Stimulated activated CD8-positive, alpha-beta memory T cell treated with anti-CD3 and anti-CD28 coated beads, Interleukin-4, amount 100 ng/mL, for 48 hours (primary cell): ENCODE data around the gene KDM4B.
"Not testable (repeated sequence)": the region's sequence is repeated elsewhere in the genome, so short reads cannot be mapped to it uniquely, and the experiment has no call there.

Experiments used
- DNase-seq: peaks from one replicate; pipeline ENCODE4 v3.0.0-alpha.2; 2020

KDM4B gene

DNA sequence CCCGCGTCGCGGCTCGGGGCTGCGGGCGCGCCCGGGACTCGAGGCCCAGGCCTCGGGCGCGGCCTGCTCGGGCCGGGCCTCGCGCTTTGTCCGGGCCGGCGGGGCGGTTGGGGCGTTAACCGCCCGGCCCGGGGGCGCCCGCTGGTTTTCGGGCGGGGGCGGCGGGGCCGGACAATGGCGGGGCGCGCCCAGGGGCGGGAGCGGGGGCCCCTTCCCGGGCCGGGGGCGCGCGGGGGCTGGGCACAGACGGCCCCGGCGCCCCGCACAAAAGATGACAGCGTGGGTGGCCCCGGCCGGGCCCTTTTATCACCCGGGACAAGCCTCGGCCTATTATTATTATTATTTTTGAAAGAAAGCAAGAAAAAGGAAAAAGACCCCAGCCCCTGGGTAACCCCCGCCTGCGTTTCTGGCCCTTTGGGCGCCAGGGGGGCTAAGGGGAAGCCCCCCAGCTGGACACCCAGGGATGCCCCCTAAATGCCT is 419 bp downstream of the KDM4B start:
- no peak for DNase-seq

DNA sequence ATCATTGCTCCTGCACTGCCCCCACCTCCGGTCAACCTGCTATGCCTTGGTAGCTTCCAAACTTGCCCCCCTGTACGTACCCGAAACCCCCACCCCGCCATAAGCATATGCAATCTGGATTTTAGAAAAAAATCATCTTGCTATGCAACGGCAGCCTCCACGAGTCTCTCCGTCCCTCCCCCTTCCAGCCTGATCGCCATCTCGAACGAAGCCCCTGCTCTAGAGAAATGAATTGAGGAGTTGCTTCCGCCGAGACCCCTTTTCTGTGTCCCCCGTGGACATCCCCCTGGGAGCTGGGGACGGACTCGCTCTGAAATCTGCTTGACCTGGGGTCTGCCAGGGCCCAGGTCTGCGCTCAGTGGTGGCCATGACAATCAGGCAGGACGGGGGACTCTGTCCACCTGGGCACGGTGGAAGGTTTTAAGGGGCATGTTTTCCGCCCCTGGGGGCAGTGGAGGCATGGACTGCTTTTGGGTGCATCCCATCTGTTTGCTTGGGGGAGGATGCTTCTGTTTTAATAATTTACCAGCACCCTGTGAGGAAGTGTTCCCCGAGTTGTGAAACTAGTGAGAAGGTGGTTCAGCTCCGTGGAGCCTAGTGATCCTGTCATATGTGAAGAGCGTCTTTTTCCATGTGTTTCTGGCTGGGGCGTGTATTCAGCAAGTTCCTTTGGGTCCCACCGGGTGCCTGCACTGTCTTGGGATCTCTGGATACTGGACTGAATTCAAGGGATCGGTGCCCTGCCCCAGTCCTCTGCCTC is 1.0 kb downstream of the KDM4B start:
- no peak for DNase-seq

DNA sequence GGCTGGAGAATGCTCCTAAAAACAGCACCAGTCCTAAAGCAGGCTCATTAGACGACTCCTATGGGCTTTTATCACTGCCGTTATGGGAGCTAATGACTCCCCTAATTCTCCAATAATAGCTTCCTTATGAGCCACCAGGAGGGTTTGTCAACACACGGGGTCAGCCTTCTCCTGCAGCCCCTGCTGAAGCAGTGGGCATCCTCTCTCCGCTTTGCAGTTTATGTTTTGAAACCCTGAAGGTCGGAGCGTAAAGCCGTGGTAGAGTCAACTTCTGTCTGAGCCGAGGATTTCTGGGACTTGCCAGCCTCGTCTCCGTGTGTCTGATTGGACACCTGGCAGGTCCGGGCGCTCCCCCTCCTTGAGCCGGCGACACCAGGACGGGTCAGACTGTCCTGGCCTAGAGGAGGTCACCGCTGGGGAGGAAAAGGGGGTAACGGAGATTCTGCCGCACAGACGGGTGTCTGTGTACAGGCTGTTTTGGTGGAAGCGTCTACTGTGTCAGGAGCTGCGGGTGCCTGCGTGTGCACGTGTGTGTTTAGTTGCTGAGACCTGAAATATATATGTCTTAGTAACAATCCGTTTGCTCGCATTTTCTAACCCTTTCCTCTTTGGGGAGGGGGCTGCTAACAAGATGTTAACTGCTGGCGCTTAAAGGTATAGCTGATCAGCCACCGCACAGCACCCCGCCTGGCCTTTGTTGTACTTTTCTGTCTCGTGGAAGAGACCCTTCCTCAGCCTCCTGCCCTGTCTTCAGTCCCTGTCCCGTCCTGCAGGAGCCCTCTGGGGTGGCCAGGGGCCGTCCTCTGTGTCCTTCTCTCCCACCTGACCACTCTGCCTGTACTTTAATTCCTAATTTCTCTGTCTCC is 1.9 kb downstream of the KDM4B start:
- DNase-seq = no peak

DNA sequence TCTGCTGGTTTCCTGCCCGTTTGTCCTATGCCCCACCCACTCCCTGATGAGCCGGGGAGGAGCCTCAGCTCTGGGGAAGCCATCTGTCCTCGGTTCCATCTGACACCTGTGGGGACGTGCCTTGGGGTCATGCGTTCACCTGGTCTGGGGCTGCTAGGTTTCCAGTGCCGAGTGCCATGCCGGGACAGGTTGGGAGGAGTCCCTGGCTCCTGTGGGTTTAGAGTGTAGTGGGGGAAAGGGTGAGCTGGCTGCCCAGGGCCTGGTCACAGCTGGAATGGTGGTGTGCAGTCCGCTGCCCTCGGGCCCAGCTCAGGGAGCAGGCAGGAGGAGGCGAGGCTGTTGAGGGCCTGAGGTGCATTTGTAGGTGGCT is 2.5 kb downstream of the KDM4B start:
- DNase-seq = peak; percentile 42

DNA sequence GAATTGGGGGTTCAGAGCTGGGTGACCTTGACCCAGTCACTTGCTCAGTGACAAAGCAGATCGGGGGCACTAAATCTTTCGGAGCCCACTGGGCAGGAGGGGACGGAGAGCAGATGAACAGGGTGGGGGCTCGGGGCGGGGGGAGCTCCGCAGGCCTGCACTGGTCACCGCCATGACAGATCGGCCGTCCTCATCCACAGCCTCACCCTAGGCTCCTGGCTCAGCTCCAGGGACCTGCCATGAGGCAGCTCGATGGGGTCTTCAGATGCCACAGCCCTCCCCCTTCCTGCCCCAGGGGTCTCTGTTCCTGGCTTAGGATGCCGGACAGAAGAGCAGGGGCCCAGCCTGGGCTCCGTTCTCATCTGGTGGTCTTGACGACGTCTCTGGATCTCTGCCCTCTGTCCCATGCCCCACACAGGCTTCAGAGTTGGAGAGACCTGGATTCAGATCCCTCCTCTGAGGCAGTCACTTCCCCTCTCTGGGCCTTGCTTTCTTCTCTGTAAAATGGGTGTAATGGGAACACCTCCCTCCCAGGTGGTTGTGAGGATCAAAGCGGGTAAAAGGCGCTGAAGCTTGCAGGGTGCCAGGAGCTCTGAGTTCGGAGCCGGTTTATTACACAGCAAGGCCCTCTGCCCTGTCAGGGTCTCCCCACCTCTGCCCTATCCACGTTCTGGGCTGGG is 3.0 kb downstream of the KDM4B start:
- DNase-seq = no peak

DNA sequence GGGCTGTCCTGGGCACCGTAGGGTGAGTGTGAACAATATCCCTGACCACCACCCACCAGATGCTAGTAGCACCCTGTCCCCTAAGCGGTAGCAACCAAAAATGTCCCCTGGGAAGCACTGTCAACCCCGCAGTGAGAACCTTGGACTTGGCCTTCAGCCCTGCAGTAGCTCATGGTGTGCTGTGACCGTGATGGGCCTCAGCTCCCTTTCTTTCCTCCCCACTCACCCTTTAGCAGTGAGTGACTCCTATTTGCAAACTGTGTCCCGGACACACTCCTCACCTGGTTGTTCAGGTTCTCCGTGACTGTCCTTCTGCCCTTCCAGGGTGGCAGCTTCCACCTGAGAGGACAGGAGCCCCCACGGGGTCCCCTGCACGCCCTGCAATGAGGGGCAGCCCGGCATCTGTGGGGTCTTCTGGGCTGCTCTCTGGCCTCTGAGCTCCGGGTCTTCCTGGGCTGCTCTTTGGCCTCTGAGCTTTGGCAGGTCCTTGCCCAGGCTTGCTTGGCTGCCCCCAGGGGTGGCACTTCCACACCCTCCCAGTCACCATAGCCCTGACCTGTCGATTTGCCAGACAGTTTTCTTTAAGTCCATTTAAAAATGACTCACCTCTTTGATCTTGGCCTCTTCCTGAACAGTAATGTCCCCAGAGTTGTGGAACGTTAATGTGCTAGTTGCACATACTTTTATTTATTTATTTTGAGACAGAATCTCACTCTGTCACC is 3.8 kb downstream of the KDM4B start:
- DNase-seq = no peak

DNA sequence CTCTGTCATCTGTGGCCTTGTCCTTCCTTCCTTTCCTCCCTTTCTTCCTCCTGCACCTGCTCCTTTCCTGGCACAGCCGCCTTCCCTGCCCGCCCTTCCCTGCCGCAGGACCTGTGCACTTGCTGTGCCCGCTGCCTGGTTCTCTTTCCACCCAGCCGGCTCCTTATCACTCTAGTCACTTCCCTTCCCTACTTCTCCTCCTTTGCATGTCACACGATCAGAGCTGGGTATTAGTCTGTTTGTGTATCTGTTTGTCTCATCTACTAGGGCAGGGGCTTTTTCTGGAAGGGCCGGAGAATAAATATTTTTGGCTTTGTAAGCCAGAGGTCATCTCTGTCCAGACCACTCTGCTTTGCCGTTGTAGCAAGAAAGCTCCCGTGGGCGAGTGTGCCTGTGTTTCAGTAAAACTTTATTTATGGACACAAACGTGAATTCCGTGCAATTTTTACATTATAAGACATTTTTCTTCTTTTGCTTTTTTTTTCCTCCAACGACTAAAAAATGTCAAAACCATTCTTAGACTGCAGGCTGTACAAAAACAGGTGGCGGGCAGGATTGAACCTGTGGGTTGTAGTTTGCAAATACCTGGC is 6.1 kb downstream of the KDM4B start:
- DNase-seq = no peak

DNA sequence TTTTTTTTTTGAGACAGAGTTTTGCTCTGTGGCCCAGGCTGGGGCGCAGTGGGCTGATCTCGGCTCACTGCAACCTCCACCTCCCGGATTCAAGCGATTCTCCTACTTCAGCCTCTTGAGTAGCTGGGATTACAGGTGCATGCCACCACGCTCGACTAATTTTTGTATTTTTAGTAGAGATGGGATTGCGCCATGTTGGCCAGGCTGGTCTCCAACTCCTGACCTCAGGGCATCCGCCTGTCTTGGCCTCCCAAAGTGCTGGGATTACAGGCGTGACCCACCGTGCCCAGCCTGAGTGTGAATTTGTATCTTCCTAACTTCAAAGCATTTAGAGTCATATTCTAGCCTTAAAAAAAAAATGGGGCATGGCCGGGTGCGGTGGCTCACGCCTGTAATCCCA is 6.7 kb downstream of the KDM4B start:
- DNase-seq = not testable (repeated sequence)

DNA sequence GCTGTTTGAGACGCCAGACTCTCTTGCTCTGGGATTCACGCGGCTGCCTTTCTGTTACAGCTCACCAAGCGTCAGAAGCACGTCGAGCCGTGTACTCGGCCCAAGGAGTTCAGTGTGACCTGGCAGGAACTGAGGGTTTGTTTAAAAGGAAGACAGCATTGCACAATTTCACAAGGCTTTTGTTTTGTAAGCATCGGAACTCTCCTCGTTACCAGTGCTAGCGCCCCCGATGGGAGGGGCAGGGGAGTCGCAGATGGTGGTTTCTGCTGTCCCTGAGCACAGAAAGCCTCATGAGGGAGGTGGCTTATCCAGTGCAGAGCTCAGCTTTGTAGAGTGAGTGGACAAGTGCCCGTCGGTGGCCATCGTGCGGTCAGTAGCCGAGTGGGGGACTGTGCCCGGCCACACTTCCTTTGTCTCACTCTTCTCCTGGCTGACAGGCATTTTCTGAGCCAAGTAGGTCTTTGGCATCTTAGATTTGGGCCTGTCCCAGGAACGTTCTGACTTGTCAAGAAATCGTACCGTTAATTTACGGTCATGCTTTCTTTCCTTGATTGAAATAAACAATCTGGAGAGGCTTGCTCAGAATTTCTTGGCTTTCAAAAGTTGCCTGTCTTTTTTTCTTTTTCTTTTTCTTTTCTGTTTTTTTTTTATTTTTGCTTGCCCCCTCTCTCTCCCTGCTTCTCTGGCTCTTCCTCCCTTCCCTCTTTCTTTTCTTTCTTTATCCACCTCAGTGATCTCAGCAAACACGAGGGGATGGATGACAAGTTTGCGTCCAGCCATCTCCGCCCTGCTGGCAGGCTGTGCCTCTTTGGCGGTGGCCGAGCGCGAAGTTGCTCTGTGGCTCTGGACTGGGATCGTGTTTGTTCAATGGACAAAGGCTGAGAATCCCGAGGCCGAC is 7.7 kb downstream of the KDM4B start:
- DNase-seq = no peak

DNA sequence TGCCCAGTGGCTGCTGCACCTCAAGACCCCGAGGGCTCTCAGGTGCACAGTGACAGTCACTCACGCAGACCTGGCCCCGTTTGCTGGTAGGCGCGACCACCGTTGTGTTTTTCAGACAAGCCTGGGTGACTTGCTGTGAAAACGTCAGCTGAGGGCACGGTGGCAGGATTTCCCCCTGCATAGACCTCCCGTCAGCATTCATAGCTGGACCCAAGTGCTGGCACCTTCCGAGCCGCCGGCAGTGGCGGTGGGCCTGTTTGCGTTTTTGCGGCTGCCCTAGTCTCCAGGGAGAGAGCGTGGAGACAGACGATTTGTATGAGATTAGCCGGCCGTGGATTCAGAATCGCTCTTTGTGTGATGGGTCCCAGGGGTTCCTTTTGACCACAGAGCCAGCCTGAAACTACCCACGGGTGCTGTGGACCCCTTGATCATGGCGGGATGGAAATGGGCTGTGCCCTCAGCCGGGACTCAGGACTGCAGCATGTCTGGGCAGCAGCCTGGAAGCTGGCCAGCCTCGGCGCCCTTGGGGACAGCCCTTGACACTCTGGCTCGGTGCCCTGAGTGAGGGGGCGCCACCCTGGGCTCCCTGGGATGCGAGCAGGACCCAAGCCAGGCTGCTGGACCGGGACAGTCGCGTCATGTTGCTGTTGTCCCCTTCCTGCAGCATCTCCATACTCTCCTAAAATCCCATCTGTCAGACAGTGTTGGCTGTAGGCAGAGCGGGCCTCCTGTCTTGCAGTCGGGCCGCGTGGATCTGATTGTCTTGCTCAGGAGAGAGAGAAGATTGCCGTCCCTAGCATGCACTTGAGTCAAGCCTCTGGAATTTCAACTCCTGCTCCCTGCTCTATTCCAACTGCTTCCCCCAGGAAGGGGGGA is 8.6 kb downstream of the KDM4B start:
- no peak for DNase-seq

DNA sequence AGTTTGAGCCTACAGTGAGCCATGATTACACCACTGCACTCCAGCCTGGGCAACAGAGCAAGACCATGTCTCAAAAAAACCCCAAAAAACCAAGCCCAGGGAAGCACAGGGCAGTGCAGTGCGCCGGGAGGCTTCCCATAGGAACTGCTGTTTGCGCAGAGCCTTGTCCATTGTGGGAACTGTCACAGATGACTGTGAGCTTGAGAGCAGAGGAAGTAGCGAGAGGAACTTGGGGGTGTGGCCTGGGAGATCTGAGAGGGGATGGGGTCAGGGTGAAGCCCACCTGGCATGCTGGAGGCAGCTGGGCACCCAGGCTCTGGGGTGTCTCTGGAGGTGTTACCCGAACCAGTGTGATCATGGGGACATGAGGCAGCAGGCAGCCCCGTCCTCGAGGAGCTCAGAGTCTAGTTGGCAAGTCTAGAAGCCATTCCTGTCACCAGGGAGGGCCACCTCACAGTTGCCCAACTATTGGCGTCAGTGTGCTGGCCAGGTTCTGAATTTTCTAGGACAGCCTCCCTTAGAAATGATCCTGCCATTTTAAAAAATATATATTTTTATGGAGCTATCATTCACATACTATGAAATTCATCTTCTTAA is 10.4 kb downstream of the KDM4B start:
- DNase-seq = no peak

DNA sequence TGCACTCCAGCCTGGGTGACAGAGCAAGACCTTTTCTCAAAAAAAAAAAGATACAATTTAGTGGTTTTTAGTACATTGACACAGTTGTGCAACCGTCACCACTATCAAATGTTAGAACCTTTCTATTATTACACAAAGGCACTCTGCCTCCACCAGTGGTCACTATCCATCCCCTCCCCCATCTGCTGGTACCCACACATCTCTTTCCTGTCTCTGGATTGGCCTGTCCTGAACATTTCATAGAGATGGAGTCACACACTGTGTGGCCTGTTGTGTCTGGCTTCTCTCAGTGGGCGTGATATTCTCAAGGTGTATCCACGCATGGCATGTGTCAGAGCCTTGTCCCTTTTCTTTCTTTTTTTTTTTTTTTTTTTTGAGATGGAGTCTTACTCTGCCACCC is 11.2 kb downstream of the KDM4B start:
- no peak for DNase-seq

DNA sequence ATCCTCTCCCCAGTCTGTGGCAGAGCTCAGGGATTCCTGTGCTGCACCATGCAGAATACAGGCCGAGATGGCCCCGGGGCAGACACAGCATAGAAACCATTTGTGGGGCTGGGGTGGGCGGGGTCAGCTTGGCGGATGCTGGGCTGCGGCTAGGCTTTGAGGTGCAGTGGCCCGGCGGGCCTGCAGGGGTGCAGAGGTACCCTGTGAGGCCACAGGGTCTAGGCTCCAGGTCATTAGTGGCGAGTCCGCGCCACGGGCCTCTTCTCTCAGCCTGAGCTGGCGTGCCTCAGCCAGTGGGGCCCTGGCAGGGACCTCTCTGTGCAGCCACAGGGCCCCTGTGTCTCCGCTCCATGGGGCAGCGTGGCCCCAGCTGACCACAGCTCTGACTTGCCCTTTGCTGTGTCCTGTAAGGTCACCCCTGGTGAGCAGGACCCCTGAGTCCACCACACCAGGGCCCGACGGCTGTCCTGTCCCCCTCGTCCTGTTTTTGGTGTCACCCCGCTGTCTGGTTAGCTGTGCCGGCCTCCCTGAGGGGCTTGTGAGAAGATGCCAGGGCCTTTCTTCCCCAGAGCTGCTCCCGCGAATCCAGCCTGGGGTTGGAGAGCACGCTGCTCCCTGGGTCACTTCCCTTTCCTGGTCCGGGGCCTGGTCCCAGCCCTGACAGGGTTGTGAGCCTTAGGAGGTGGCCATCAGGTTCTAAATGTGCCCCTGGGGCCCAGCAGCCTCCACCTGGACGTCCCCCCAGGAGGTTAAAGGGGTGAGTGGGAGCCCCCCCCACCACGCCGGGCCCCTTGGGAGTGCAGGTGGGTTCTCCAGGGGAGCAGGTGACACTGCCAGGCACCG is 12.1 kb downstream of the KDM4B start:
- DNase-seq = no peak

DNA sequence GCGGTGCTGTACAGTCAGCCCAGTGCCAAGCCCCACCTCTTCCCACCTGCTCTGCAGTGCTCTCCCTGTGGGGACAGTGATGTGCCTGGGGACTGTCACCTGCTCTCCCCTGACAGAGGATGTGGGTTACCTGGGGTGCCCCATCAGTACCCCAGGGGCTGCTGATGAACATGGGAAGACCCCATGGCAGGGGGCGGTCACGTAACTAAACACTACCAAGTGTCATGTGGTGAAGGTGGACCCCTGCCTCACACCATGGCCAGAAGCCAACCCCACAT is 12.7 kb downstream of the KDM4B start:
- DNase-seq = no peak

DNA sequence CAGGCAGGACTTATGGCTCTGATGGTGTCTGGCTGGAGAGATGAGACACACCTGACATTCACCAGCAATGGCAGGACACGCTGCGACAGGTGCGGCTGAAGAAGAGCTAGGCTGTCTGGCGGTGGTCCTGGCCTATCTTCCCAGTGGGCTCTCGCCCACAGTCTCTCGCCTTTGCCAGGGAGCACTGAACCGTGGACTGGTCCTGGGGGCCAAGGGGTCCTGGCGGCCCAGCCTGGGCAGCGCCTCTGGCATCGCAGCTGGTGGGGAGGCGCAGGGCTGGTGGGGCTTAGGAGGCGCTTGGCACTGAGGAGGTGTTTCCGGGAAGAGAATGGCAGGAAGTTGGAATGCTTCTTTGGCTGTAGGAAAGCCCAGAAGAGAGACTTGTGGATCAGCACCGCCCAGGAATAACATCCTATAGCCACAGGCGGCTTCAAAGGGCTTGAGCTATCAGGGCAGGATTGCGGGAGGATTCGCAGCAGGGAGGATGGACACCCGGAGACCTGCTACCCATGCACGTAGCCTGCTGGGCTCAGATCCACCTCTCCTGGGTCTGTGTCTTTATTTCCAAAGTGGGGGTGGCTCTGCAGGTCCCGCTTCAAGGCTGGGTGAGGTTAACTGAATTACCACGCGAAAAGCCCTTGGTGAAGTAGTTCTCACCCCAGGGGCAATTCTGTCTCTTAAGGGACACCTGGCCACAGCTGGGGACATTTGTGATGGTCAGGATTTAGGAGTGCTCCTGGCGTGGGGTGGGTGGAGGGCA is 14.6 kb downstream of the KDM4B start:
- no peak for DNase-seq

DNA sequence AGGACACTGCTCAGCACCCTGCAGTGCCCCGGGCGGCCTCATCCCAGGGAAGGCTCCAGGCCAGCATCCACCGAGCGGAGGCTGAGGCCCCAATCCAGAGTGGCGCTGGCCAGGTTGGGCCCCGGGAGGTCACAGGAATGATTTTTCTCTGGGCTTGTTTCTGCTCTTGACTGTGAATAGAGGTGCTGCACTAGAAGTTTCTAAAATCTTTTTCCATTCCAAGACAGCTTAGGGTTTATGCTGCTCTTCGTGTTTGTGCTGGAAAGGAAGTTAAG is 15.1 kb downstream of the KDM4B start:
- DNase-seq = no peak

DNA sequence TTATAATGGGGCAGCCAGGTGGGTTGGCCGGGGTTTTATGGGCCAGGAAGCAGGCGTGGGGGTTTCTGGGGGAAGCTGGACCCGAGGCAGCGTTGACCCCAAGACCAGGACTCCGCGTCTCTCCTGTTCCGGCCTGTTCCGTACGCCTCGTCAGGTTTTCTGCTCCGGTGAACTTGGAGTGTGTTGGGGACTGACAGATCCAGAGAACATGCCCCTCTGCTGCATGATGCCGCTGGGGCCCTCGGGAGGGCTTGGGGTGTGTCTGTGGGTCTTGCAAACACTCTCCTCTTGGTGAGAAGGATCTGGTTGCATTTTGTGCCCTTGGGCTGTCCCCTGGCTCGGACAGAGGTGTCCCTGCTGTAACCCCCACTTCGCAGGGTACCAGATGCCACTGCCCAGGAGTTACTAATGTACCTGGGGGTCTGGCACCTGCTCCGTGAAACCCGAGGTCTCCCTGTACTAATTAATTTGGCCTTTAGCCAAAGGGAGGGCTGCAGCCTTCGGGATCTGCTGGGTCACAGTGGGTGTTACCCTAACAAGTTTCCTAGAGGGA is 15.6 kb downstream of the KDM4B start:
- DNase-seq = no peak

DNA sequence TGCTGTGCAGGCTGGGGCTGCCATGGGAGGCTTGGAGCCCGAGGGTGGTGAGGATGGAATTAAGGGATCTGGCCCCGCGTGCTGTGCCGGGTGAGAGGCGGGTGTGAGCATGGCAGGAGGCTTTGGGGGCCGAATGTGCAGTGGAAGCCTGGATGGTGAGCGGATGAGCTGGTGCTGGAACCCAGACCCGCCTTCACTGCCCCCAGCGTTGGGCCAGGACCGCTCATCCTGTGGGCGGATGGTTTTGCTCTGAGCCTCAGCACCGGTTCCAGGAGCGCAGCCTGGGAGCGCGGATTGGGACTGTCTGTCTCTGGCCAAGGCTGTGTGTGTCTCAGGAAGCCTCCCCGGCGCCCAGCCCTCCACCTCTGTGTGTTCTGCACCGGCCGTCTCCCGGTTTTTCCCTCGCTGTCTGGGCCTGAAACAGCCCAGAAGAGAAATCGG is 16.7 kb downstream of the KDM4B start:
- DNase-seq = no peak
